PC-9 (cell line): ENCODE data around the gene CDO1.

ENCODE experiments used
- CTCF ChIP-seq: fragments of 200-600 bp; sonication (generic); conservative IDR thresholded peaks from 2 replicates; pipeline ENCODE4 v1.6.1; 2017; ENCODE audit warnings: mixed run types, antibody characterized with exemption, mild to moderate bottlenecking, moderate library complexity
- EZH2 ChIP-seq: fragments of 200-600 bp; sonication (generic); IDR thresholded peaks from 2 replicates; pipeline ENCODE4 v1.8.0; 2017; ENCODE audit warnings: antibody characterized with exemption, low read depth

- no peak for TF ChIP-seq CTCF
- TF ChIP-seq EZH2: no peak
These were observed 20.8 kb downstream of the CDO1 start for GRCh38 chr5:115795700-115796099.
